HCT116 (cell line): Measurements from ENCODE around the gene GAB2. TPM values are rescaled to one million over a fixed set of nuclear protein-coding genes. Genes with fewer than 3 reads are reported as not detected.

Source experiments
- ATAC-seq: fragments of 200-7000 bp; cut with Tn5 transposase; 2 replicates; pipeline ENCODE4 v1.9.1; 2020; ENCODE audit warnings: mild to moderate bottlenecking, moderate library complexity
- BruUV-seq: library from RNA; stranded (reverse); fragments of 400-500 nt; replicated peaks from 2 replicates; lab custom pipeline; 2021; lab: Mats Ljungman, UMichigan
- CTCF ChIA-PET: fragments of 300-600 bp; sonication (Branson Sonifier 250); formaldehyde crosslinking; loops from one replicate; lab custom pipeline; 2021; ENCODE audit warnings: antibody characterized with exemption; lab: Charles Lee
- POLR2A ChIA-PET: fragments of 300-600, 350-600 bp; sonication (Branson Sonifier 250); formaldehyde crosslinking; loops from one replicate; lab custom pipeline; 2021; ENCODE audit warnings: antibody characterized with exemption; lab: Charles Lee
- RAD21 ChIA-PET, 2 experiments: fragments of 300-600 bp; sonication (Branson Sonifier 250); formaldehyde crosslinking; loops; one replicate each; lab custom pipeline; 2023; ENCODE audit warnings: low total read pairs in 2 of 2; ENCODE audit not compliant: uncharacterized antibody in 2 of 2, unreplicated experiment in 2 of 2, low non-redundant PET in 1 of 2; lab: Charles Lee
- DNase-seq: peaks from one replicate; pipeline ENCODE4 v3.0.0-alpha.2; 2010; ENCODE audit warnings: low read depth, low spot score
- H2AFZ ChIP-seq: fragments of 200-600 bp; shearing (Covaris generic), sonication (generic); 2 replicates; pipeline ENCODE4 v1.6.1; 2017; ENCODE audit warnings: low read depth, mixed run types, mixed read lengths, antibody characterized with exemption, low read length; ENCODE audit not compliant: poor library complexity, severe bottlenecking
- H3K27ac ChIP-seq: 2 replicates; pipeline ENCODE4 v1.5.1; 2012; ENCODE audit warnings: low read depth, low read length
- H3K27me3 ChIP-seq: fragments of 200-600 bp; sonication (generic); 2 replicates; pipeline ENCODE4 v1.6.1; 2016; ENCODE audit warnings: mixed run types, low read length, mixed read lengths; ENCODE audit not compliant: insufficient read depth
- H3K36me3 ChIP-seq, 2 experiments: fragments of 200-500 bp in 1 of 2; fragments of 200-600 bp in 1 of 2; sonication (Bioruptor generic) in 1 of 2; sonication (generic) in 1 of 2; 2 replicates each; pipeline versions ENCODE4 v1.5.1 to v1.6.1; 2014 to 2016; ENCODE audit warnings: low read length in 2 of 2, inconsistent platforms in 1 of 2, mixed read lengths in 1 of 2, mixed run types in 1 of 2; ENCODE audit not compliant: insufficient read depth in 2 of 2, control insufficient read depth in 1 of 2
- H3K4me1 ChIP-seq, 2 experiments: fragments of 200-600 bp in 1 of 2; sonication (generic) in 1 of 2; 2 replicates each; pipeline versions ENCODE4 v1.5.1 to v1.6.1; 2012 to 2017; ENCODE audit warnings: low read length in 2 of 2, inconsistent platforms in 1 of 2, mild to moderate bottlenecking in 1 of 2, mixed read lengths in 1 of 2, mixed run types in 1 of 2, moderate library complexity in 1 of 2; ENCODE audit not compliant: insufficient read depth in 2 of 2, control insufficient read depth in 1 of 2
- H3K4me2 ChIP-seq: fragments of 200-600 bp; sonication (generic); 2 replicates; pipeline ENCODE4 v1.6.1; 2017; ENCODE audit warnings: mixed run types, low read length, mixed read lengths
- H3K4me3 ChIP-seq, 2 experiments: fragments of 200-600 bp in 1 of 2; sonication (generic) in 1 of 2; replicated peaks in 1 of 2; 2 replicates each; pipeline ENCODE4 v1.5.1; 2011 to 2016; ENCODE audit warnings: low read length in 2 of 2, control low read depth in 1 of 2, low read depth in 1 of 2, mild to moderate bottlenecking in 1 of 2, mixed read lengths in 1 of 2, mixed run types in 1 of 2
- H3K79me2 ChIP-seq: fragments of 200-600 bp; sonication (generic); 2 replicates; pipeline ENCODE4 v1.6.1; 2017; ENCODE audit warnings: mild to moderate bottlenecking, mixed run types, low read length, moderate library complexity, mixed read lengths; ENCODE audit not compliant: insufficient read depth
- H3K9ac ChIP-seq: fragments of 200-600 bp; sonication (generic); 2 replicates; pipeline ENCODE4 v1.6.1; 2016; ENCODE audit warnings: low read length, mixed read lengths
- H3K9me2 ChIP-seq: fragments of 200-600 bp; sonication (generic), shearing (Covaris generic); 2 replicates; pipeline ENCODE4 v1.6.1; 2017; ENCODE audit warnings: mixed run types, mild to moderate bottlenecking, moderate library complexity; ENCODE audit not compliant: insufficient read depth
- H3K9me3 ChIP-seq, 2 experiments: fragments of 200-500 bp in 1 of 2; fragments of 200-600 bp in 1 of 2; sonication (Bioruptor generic) in 1 of 2; sonication (generic) in 1 of 2; 2 replicates each; pipeline ENCODE4 v1.6.1; 2014 to 2017; ENCODE audit warnings: low read length in 2 of 2, mixed read lengths in 2 of 2, inconsistent platforms in 1 of 2, low read depth in 1 of 2, mild to moderate bottlenecking in 1 of 2, mixed run types in 1 of 2, moderate library complexity in 1 of 2; ENCODE audit not compliant: control insufficient read depth in 1 of 2, insufficient read depth in 1 of 2
- H4K20me1 ChIP-seq: fragments of 200-600 bp; sonication (generic), shearing (Covaris generic); 2 replicates; pipeline ENCODE4 v1.6.1; 2017; ENCODE audit warnings: mixed run types, mild to moderate bottlenecking, moderate library complexity; ENCODE audit not compliant: insufficient read depth
- CEBPB ChIP-seq: IDR thresholded peaks from 2 replicates; pipeline ENCODE4 v1.6.1; 2012; ENCODE audit warnings: low read depth
- EGR1 ChIP-seq: IDR thresholded peaks from 2 replicates; pipeline ENCODE4 v1.6.1; 2012; ENCODE audit warnings: low read depth
- ELF1 ChIP-seq: IDR thresholded peaks from 2 replicates; pipeline ENCODE4 v1.6.1; 2012; ENCODE audit warnings: low read depth, borderline replicate concordance
- EZH2phosphoT487 ChIP-seq: fragments of 200-600 bp; IDR thresholded peaks from 2 replicates; pipeline ENCODE4 v1.6.1; 2018; ENCODE audit warnings: antibody characterized with exemption, borderline replicate concordance
- FOSL1 ChIP-seq: IDR thresholded peaks from 2 replicates; pipeline ENCODE4 v1.6.1; 2012; ENCODE audit warnings: low read depth
- JUND ChIP-seq: IDR thresholded peaks from 2 replicates; pipeline ENCODE4 v1.6.1; 2012
- MAX ChIP-seq: IDR thresholded peaks from 2 replicates; pipeline ENCODE4 v1.6.1; 2012
- POLR2A ChIP-seq: IDR thresholded peaks from 2 replicates; pipeline ENCODE4 v1.7.0; 2011; ENCODE audit warnings: borderline replicate concordance; ENCODE audit not compliant: insufficient read depth, insufficient read length; ENCODE audit errors: extremely low read depth
- RAD21 ChIP-seq: IDR thresholded peaks from 2 replicates; pipeline ENCODE4 v1.6.1; 2012; ENCODE audit warnings: low read depth, mild to moderate bottlenecking
- SIN3A ChIP-seq: IDR thresholded peaks from 2 replicates; pipeline ENCODE4 v1.6.1; 2012; ENCODE audit warnings: low read depth
- SP1 ChIP-seq: IDR thresholded peaks from 2 replicates; pipeline ENCODE4 v1.6.1; 2012; ENCODE audit warnings: low read depth
- TCF7L2 ChIP-seq: IDR thresholded peaks from 2 replicates; pipeline ENCODE4 v1.7.0; 2011; ENCODE audit warnings: borderline replicate concordance, inconsistent platforms; ENCODE audit not compliant: insufficient read depth, insufficient read length; ENCODE audit errors: extremely low read depth
- YY1 ChIP-seq: IDR thresholded peaks from 2 replicates; pipeline ENCODE4 v1.6.1; 2011; ENCODE audit warnings: low read length, low read depth, moderate library complexity, mild to moderate bottlenecking; ENCODE audit not compliant: insufficient replicate concordance; ENCODE audit errors: extremely low read depth
- ZNF274 ChIP-seq: fragments of 200-500 bp; sonication (Bioruptor generic); IDR thresholded peaks from 2 replicates; pipeline ENCODE4 v1.6.1; 2014; ENCODE audit warnings: mild to moderate bottlenecking, low read depth, low read length, inconsistent platforms
- intact Hi-C: fragments of 100-400 bp; cut with micrococcal nuclease; formaldehyde crosslinking; loops from 2 replicates; pipeline ENCODE4 v1.10.0; 2022
- total RNA-seq: library from RNA; stranded (reverse); gene quantifications from one replicate; pipeline ENCODE4 v1.2.1, GENCODE V29; 2021; ENCODE audit not compliant: unreplicated experiment

GAB2 gene
- total RNA-seq, 1 experiment from 2014 or later: 1.9 TPM

- H3K4me2 ChIP-seq: no peak overlapping the region
- no peaks in the 10 kb centered on the region for H3K4me1 ChIP-seq
- CTCF ChIA-PET: interaction anchor here (1.5 kb wide), 1 partner anchor 15 kb away, joined by 3 read pairs; no protein-coding TSS in a partner anchor
Observed at GRCh38 chr11:78400702-78401101, 16.9 kb downstream of the GAB2 start.

GRCh38 chr11:78400116-78400515 lies 17.5 kb downstream of the GAB2 start:
- Histone ChIP-seq H3K36me3 (no peaks in the 10 kb centered on the region), H3K4me1 (no peaks in the 10 kb centered on the region), H3K79me2 (no peaks in the 10 kb centered on the region), H3K27ac (no peak overlapping the region), H3K9ac (no peak overlapping the region), H3K9me3 (no peaks in the 10 kb centered on the region), H4K20me1 (no peaks in the 10 kb centered on the region), H3K27me3 (no peaks in the 10 kb centered on the region), H2AFZ (no peak overlapping the region), H3K4me2 (no peak overlapping the region), H3K9me2 (no peaks in the 10 kb centered on the region), H3K4me3 (no peak overlapping the region)
- TF ChIP-seq JUND (no peak), EGR1 (no peak), ELF1 (no peak), POLR2A (no peak), RAD21 (no peak), MAX (no peak), FOSL1 (no peak), SIN3A (no peak), TCF7L2 (no peak), ZNF274 (no peak)
- no peak for ATAC-seq
- ChIA-PET CTCF (interaction anchor here (1.5 kb wide), 1 partner anchor 15 kb away, joined by 3 read pairs; no protein-coding TSS in a partner anchor), POLR2A (no interaction called here), RAD21 (no interaction called here)
- intact Hi-C loops: no loop called here
- no TSS peak for BruUV-seq
- DNase-seq: no peak

More at GRCh38 chr11:78400702-78401101, 16.9 kb downstream of the GAB2 start:
- no TSS peak for BruUV-seq
- no peaks in the 10 kb centered on the region for H3K27me3 ChIP-seq
- TF ChIP-seq MAX (no peak), SP1 (no peak), YY1 (no peak), EZH2phosphoT487 (no peak), CEBPB (no peak)
- H2AFZ ChIP-seq: no peak overlapping the region
- no peak overlapping the region for H3K9ac ChIP-seq
- H3K79me2 ChIP-seq: no peaks in the 10 kb centered on the region
- ATAC-seq (no peak), DNase-seq (no peak)
- ChIA-PET POLR2A (no interaction called here), RAD21 (no interaction called here)
- no peaks in the 10 kb centered on the region for H3K36me3 ChIP-seq
- H3K4me3 ChIP-seq: no peak overlapping the region
- intact Hi-C loops: no loop called here
- H3K27ac ChIP-seq: no peak overlapping the region
- H3K9me2 ChIP-seq: no peaks in the 10 kb centered on the region
- no peaks in the 10 kb centered on the region for H4K20me1 ChIP-seq
- no peaks in the 10 kb centered on the region for H3K9me3 ChIP-seq
